OCI-LY3 (cell line): ENCODE data around the gene SLC25A45.

Experiments
- EZH2phosphoT487 ChIP-seq: fragments of 200-600 bp; shearing (Covaris generic); IDR thresholded peaks from 2 replicates; pipeline ENCODE4 v1.6.1; 2018; ENCODE audit warnings: antibody characterized with exemption, mixed run types, low read depth
- TF ChIP-seq, protein P1 (sequence below): fragments of 200-600, 300-600 bp; sonication (generic); IDR thresholded peaks from 2 replicates; pipeline ENCODE4 v1.5.1; 2014; ENCODE audit warnings: antibody characterized with exemption, low read length, low read depth

DNA sequence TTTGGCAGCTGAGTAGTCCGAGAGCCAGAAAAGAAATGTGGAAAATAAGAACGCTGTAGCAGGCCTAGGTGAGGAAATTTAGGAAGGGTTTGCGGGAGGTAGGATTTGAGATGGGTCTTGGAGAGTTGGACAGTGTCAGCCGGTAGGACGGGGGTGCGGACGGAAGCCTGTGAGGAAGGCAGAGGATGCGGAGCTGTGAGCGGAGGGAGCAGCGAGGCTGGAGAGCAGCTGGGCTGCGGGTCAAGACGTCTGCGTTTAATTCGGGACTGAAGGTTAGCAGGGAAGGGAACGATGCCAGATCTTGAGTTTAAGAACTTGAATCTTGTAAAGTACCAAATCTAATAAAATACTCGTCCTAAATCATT, 28.6 kb downstream of the SLC25A45 start:
- TF ChIP-seq, protein P1, sequence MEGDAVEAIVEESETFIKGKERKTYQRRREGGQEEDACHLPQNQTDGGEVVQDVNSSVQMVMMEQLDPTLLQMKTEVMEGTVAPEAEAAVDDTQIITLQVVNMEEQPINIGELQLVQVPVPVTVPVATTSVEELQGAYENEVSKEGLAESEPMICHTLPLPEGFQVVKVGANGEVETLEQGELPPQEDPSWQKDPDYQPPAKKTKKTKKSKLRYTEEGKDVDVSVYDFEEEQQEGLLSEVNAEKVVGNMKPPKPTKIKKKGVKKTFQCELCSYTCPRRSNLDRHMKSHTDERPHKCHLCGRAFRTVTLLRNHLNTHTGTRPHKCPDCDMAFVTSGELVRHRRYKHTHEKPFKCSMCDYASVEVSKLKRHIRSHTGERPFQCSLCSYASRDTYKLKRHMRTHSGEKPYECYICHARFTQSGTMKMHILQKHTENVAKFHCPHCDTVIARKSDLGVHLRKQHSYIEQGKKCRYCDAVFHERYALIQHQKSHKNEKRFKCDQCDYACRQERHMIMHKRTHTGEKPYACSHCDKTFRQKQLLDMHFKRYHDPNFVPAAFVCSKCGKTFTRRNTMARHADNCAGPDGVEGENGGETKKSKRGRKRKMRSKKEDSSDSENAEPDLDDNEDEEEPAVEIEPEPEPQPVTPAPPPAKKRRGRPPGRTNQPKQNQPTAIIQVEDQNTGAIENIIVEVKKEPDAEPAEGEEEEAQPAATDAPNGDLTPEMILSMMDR, result no peak
- TF ChIP-seq EZH2phosphoT487, result no peak
